ENCODE results near the gene NPAS3.

DNA sequence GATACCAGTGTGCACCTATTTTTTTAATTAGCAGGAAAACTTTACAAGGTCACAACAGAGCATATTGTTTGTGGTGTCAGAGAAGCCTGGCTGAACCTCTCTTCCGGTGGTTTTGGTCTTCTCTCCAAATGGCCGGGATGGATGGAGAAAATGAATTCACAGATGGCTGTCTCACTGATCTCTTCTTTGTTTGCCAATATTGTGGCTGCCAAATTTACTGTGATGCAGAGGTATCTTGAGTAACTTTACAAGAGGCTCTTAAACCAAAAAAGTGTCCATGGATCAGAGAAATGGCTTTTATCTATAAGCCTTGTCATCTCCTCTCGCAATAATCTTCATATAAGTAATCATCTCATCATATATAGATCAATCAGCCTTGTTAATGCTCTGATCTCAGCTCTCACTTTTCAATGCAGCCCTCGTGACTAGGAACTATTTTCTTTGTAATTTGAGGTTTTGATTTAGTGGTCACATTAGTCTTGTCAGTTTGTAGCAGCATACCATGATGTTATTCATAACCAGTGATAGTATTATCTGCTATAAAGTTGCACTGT is 704.1 kb downstream of the NPAS3 start:
- no peak for TF ChIP-seq CTCF (IDR thresholded peaks at IDR 0.05)
- no peak for TF ChIP-seq POLR2AphosphoS5 (IDR thresholded peaks at IDR 0.05)
- no peak for TF ChIP-seq POLR2A (IDR thresholded peaks at IDR 0.05)
